Measurements from ENCODE around the gene NKAIN4.

NKAIN4 gene

DNA sequence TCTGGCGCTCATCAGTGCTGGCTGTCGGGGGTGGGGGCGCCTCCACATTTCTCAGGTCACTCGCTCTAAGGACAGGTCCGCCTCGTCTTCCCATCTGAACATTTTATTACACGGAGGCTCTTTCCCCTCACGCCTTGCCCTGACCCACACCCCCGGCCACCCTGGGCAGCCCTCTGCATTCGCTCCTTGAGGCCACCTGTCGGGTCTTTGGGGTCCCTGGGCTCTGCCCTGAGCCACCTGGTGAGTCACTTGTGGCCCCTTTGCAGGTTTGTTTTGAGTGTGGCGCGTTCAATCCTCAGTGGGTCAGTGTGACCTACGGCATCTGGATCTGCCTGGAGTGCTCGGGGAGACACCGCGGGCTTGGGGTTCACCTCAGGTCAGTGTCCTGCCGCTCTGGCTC, 21.6 kb upstream of the NKAIN4 start:
- Mint-ChIP-seq H3K4me3 (no peak overlapping the region), H3K27me3 (no peaks in the 10 kb centered on the region), H3K36me3 (ENCODE audit: insufficient read depth) (peaks cover 30% of the 10 kb centered on the region), H3K4me1 (ENCODE audit: low read depth in 2 of 2) (peaks cover 18 to 27% of the 10 kb centered on the region in 2 donors), H3K27ac (peak overlapping the region in 1 of 2 donors; percentile 46), H3K9me3 (no peaks in the 10 kb centered on the region)
- DNase-seq (no peak), ATAC-seq (replicated peaks) (no peak)

DNA sequence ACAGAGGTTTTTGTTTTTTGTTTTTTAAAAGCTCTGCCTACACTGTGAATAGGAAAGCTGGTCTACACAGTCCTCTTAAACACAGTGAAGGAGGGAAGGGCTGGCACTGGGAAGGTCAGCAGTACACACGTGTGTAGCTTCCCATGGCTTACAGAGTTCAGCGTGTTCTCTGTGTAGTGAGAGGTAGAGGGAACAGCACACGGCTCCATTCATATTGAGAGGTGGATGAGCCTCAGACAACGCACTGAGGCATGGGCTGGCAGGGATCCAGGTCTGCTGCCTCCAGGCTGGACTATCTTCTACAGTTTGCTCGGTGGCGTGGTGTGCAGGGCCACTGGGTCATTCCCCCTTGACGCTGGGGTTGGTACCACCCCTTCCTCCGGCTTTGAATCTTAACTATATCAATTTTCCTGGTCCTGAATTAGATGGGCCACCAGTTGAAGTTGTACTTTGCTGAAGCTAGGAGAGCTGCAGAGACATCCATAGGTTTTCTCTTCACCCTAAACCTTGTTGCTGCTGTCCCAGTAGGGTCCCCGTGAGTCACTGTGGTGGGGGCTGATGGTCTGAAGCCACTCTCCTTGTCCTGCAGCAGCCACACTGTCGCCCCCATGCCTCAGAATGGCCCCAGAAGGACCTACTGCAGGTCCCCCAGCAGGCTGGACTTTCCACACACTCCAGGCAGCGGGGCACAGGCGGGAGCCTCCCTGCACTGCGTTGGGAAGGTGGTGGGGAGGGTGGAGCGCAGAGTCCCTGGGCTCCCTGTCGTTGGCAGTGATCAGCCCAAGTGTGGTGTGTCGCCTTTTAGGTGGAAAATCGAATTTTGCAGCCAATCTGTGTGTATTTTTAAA, 20.3 kb upstream of the NKAIN4 start:
- Mint-ChIP-seq H3K9me3 (no peaks in the 10 kb centered on the region), H3K4me1 (ENCODE audit: low read depth in 2 of 2) (peaks cover 18 to 27% of the 10 kb centered on the region in 2 donors), H3K27me3 (no peaks in the 10 kb centered on the region), H3K4me3 (peak overlapping the region; percentile 50 to 51), H3K27ac (peak overlapping the region; percentile 91 to 94), H3K36me3 (ENCODE audit: insufficient read depth) (peaks cover 19% of the 10 kb centered on the region)
- ATAC-seq (replicated peaks) (no peak), DNase-seq (no peak)

DNA sequence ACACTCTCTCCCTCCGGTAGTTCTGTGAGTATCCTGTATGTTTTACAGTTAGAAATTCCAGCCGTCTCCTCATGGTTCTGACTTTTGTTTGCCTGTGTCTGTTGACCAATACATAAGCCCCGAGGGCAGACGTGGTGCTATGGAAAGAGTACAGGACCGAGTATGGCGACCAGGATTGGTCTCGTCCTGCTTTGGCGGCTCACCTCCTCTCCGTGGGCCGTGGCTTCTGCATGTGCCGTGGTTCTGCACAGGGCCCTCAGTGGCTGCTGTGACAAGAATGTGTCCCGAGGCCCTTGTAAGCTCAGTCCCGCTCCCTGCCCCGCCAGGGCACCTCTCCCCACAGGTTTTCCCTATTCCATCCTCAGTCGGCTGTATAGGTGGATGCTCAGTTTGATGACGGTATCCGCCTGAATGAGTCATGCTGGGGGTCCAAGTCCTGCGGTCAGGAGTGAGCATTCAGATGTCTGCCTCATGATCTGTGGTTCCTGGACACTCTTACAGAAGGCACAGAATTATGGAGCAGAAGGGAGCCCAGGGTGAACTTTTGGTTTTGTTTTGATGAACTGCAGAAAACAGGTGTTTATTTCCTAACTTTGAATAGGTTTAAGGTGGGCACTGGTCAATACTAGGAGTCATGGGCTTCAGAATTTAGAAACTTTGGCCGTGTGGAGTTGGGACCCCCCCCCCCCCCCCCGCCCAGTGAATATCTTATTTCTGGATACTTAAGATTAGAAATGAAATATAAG, 19.5 kb upstream of the NKAIN4 start:
- DNase-seq (no peak), ATAC-seq (replicated peaks) (no peak)
- Mint-ChIP-seq H3K27me3 (no peaks in the 10 kb centered on the region), H3K27ac (peak overlapping the region; percentile 91 to 94), H3K4me1 (ENCODE audit: low read depth in 2 of 2) (peaks cover 18 to 27% of the 10 kb centered on the region in 2 donors), H3K36me3 (ENCODE audit: insufficient read depth) (peaks cover 12% of the 10 kb centered on the region), H3K4me3 (peak overlapping the region; percentile 91 to 95), H3K9me3 (no peaks in the 10 kb centered on the region)

DNA sequence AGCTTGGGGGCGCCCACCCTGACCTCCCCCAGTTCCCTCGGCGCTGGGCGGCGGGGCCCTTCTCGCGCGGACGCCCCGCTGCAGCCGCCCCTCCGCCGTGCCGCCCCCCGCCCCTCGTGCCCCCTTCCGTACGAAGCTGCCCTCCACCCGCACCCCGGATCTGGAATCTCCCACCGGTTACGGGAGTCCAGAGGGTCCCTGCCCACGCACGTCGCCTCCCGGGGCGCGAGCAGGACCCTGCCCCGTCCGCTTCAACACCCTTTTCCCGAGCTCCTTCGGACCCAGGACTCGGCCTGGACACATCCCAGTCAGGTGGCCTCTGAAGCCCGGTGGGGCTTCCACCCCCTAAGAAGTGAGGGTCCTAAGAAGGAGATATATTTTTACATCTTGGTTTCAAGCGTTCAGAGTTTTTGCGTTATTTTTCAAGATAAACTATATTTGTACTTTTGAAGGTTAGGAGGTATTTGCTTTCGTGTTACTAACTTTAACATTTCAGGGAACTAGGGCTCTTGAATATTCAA, 18.9 kb upstream of the NKAIN4 start:
- H3K4me3 Mint-ChIP-seq = peak overlapping the region; percentile 91 to 95
- H3K4me1 Mint-ChIP-seq (ENCODE audit: low read depth in 2 of 2) = peaks cover 18 to 27% of the 10 kb centered on the region in 2 donors
- DNase-seq (no peak), ATAC-seq (replicated peaks) (no peak)
- H3K27me3 Mint-ChIP-seq = peaks cover 1 to 3% of the 10 kb centered on the region in 2 donors
- no peaks in the 10 kb centered on the region for H3K9me3 Mint-ChIP-seq
- H3K36me3 Mint-ChIP-seq (ENCODE audit: insufficient read depth) = peaks cover 11% of the 10 kb centered on the region
- peak overlapping the region; percentile 91 to 94 for H3K27ac Mint-ChIP-seq

DNA sequence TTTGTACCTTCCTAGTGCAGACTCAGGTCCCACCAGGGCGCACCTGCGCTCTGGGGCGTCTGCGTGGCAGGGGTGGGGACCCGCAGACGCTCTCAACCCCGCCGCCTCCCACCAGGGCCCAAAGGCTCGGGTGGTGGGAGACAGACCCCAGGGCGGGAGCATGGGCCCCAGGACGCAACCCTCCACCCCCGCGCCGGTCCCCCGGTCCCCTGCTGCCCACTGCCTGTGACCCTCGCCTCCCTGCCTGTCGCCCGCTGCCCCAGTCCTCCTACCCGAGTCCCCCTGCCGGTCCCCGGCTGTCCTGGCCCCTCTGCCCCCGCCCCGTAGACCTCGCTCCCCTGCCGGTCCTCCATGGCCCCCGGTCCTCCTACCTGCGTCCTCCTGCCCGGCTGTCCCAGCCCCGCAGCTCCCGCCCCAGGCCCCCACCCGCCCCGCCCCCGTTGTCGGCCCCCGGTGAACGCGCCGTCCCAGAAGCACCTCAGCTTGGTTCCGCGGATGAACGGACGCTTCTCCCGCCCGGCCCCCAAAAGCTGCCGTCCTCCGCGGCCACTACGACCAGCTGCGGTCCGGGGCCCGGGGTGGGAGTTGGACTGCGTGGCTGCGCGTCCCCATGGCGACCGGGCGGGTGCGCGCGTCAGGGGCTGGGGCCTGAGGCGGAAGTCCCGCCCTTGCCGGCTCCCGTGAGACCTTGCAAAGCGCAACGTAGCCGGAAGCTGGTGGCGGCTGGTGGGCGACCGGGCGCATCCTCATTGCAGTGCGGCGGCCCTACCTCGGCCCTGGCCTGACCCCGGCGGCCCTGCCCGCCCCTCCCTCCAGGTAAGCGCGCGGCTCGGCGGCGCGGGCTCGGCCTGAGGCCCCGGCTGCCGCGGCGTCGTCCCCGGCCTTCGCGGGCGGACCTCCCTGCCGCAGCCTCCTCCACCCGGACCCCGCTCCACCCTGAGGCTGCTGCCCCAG, 18.1 kb upstream of the NKAIN4 start, which contains the start of gene ARFGAP1:
ARFGAP1 (plus strand) TSS at position 709 of the 954 bp plus-strand sequence. CDS start 2,768 bp downstream, outside the sequence.
- peak; percentile 79 to 85 (median 82) for DNase-seq
- Mint-ChIP-seq H3K36me3 (ENCODE audit: insufficient read depth) (peaks cover 11% of the 10 kb centered on the region), H3K27me3 (peaks cover 9 to 10% of the 10 kb centered on the region in 2 donors), H3K9me3 (no peaks in the 10 kb centered on the region), H3K4me3 (peak within 1 kb of the TSS; percentile 91 to 95), H3K4me1 (ENCODE audit: low read depth in 2 of 2) (peaks cover 18 to 27% of the 10 kb centered on the region in 2 donors), H3K27ac (peak within 1 kb of the TSS; percentile 91 to 94)
- peak; percentile 96 for ATAC-seq (replicated peaks)

DNA sequence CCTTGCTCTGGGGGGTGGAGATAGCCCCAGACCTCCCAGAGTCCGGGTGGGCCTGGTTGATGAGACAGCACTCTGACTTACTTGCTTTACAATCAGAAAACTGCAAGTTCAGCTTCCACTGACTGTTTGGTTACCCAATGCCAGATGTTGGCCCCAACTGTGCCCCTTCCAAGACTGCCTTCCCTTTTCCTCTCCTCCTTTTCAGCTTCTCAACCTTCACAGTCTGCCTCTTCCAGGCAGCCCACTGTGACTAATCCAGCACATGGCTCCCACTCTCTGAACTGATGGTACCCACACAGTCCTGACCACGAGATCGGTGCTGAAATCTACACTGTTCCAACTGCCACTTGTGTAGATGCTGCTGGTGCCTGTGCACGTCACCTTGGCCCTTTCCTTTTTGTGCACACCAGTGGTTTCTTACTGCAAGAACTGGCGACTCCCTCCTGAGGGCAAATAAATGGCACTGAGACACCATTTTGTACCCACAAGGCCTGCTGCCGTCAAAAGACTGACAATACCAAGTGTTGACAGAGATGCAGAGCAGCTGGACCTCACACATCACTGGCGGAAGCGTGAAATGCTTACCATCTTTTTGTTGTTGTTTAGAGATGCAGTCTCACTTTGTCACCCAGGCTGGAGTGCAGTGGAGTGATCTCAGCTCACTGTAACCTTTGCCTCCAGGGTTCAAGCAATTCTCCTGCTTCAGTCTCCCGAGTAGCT, 16.5 kb upstream of the NKAIN4 start:
- Mint-ChIP-seq H3K27ac (peak overlapping the region; percentile 74 to 94), H3K27me3 (peaks cover 13 to 17% of the 10 kb centered on the region in 2 donors), H3K4me1 (ENCODE audit: low read depth in 2 of 2) (peaks cover 18 to 27% of the 10 kb centered on the region in 2 donors), H3K9me3 (no peaks in the 10 kb centered on the region), H3K36me3 (ENCODE audit: insufficient read depth) (peaks cover 4% of the 10 kb centered on the region), H3K4me3 (peak overlapping the region in 1 of 2 donors; percentile 91)
- DNase-seq (no peak), ATAC-seq (replicated peaks) (no peak)

DNA sequence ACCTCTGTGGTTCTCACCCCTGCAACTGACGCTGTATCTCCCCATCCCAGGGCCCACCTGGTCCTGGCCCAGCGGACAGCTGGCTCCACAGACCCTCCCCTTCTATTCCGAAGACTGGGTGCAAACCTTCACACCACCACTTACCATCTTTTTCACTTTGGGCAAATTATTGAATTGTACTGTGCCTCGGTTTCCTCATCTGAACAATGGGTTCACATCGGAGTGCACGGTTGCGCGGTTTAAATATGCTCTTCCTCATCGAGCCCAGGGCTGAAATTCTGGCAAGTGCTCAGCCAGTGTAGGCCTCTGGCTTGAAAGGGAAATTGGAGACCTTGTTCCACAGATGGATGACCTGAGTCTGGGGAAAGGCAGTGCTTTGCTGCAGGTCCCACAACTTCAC, 15.5 kb upstream of the NKAIN4 start:
- no peak overlapping the region for H3K4me3 Mint-ChIP-seq
- peaks cover 14 to 24% of the 10 kb centered on the region in 2 donors for H3K27me3 Mint-ChIP-seq
- peaks cover 13 to 20% of the 10 kb centered on the region in 2 donors for H3K4me1 Mint-ChIP-seq (ENCODE audit: low read depth in 2 of 2)
- H3K36me3 Mint-ChIP-seq (ENCODE audit: insufficient read depth) = peaks cover 4% of the 10 kb centered on the region
- ATAC-seq (replicated peaks) = no peak
- no peaks in the 10 kb centered on the region for H3K9me3 Mint-ChIP-seq
- no peak overlapping the region for H3K27ac Mint-ChIP-seq
- DNase-seq = no peak

DNA sequence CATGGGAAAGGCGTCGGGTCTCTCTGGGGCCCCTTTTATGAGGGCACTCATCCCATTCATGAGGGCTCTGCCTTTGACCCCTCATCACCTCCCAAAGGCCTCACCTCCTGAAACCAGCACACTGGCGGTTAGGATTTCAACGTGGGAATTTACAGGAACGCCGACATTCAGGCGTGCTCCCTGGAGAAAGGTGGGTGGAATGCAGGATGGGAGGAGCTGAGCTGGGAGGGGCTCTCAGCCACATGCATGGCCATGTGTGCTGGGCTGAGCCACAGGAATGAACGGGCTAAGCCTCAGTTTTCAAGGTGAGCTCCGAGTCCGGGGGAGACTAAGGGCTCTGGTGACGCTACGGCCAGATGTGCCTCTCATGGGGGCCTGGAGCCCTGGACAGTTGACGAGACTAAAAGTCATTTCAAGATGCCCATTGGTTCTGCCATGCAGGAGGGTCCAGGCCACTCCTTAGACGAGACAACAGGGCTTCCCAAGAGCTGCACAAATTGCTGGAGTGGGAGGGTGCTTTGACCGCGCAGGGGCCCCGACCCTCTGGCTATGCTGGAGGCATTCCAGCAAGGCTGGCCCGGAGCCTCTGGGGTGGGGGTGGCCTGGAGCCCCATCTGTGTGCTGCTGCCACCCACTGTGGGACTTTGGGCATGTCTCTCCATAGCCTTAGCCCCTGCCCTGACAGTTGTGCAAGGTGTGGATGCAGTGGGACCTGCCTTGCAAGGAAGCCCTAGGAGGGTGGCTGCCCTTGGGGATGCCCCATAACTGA, 14.6 kb upstream of the NKAIN4 start:
- peaks cover 8 to 13% of the 10 kb centered on the region in 2 donors for H3K4me1 Mint-ChIP-seq (ENCODE audit: low read depth in 2 of 2)
- no peak for ATAC-seq (replicated peaks)
- H3K27me3 Mint-ChIP-seq = peaks cover 18 to 33% of the 10 kb centered on the region in 2 donors
- no peak overlapping the region for H3K27ac Mint-ChIP-seq
- peaks cover 4% of the 10 kb centered on the region for H3K36me3 Mint-ChIP-seq (ENCODE audit: insufficient read depth)
- H3K4me3 Mint-ChIP-seq = no peak overlapping the region
- no peak for DNase-seq
- H3K9me3 Mint-ChIP-seq = no peaks in the 10 kb centered on the region

DNA sequence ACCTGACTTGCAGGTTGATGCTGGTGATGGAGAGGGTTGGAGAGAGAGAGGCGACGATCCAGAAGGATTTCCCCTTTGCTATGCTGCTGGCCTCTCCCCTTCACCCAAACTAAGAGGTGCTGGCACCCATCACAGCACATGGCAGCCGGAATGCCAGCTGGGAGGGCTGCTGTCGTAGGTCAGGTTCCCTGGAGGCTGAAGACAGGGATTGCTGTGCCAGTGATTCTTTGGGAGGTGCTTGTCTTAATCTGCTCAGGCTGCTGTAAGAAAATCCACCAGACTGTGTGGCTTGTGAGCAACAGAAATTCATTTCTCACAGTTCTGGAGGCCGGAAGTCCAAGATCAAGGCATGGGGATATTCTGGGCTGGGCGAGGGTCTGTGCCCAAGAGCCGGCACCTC, 14.0 kb upstream of the NKAIN4 start:
- no peak for DNase-seq
- Mint-ChIP-seq H3K27ac (no peak overlapping the region), H3K4me3 (no peak overlapping the region), H3K36me3 (ENCODE audit: insufficient read depth) (peaks cover 3% of the 10 kb centered on the region), H3K4me1 (ENCODE audit: low read depth in 2 of 2) (peaks cover 3 to 9% of the 10 kb centered on the region in 2 donors), H3K9me3 (no peaks in the 10 kb centered on the region), H3K27me3 (peaks cover 18 to 39% of the 10 kb centered on the region in 2 donors)
- no peak for ATAC-seq (replicated peaks)

DNA sequence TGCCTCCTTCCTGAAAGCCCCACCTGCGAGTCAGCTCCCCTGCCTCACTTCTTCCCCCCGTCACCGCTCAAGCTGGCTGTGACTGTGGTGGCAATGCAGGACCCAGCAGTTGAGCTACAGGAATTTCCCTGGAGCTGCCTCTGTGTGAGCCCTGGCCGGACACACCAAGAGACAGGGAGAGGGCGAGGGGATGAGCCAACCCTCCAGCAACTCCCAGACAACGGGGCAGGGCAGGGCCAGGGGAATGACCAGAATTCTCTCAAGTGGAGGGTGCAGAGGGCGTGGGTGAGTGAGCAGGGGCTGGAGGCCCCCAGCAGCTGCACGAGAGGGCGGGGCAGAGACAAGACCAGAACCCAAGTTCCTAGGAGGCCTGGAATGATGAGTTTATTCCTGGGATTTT, 13.4 kb upstream of the NKAIN4 start:
- no peaks in the 10 kb centered on the region for H3K9me3 Mint-ChIP-seq
- no peak overlapping the region for H3K4me3 Mint-ChIP-seq
- ATAC-seq (replicated peaks) = no peak
- no peak for DNase-seq
- H3K27me3 Mint-ChIP-seq = peaks cover 18 to 45% of the 10 kb centered on the region in 2 donors
- no peak overlapping the region for H3K27ac Mint-ChIP-seq
- H3K4me1 Mint-ChIP-seq (ENCODE audit: low read depth in 2 of 2) = peaks cover 3 to 9% of the 10 kb centered on the region in 2 donors
- H3K36me3 Mint-ChIP-seq (ENCODE audit: insufficient read depth) = no peaks in the 10 kb centered on the region

DNA sequence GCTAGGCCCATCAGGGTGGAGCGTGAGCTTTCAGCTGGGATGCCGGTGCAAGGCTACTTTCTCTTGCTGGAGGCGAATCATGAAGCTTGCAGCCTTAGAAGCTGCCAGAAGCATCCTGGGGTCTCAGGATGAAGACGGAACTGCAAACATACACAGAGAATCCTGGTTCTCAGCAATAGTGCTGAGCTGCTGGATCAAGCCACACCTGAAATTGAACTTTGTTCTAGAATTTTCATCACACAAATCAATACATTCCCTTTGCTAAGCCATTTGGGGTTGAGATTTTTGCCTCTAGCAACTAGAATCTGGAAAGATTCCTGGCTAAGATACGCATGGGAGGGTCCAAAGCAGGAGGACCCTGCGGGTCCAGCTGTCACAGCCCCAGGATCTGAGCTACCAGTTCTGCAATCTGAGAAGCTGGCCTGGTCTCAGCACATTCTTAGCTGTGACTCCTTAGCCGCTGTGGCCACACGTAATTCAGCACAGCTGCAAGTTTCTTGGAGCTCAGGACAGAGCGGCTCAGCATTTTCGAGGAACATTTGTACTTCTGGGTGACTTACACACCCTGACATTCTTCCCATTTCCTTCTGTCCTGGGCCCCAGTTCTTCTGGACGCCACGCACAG, 11.7 kb upstream of the NKAIN4 start:
- no peak for ATAC-seq (replicated peaks)

More for the DNA sequence above, 11.7 kb upstream of the NKAIN4 start:
- no peak for DNase-seq
- H3K27me3 Mint-ChIP-seq = peaks cover 18 to 57% of the 10 kb centered on the region in 2 donors
- H3K27ac Mint-ChIP-seq = no peak overlapping the region
- H3K9me3 Mint-ChIP-seq = no peaks in the 10 kb centered on the region
- H3K4me1 Mint-ChIP-seq (ENCODE audit: low read depth in 2 of 2) = peaks cover 4 to 5% of the 10 kb centered on the region in 2 donors
- H3K36me3 Mint-ChIP-seq (ENCODE audit: insufficient read depth) = no peaks in the 10 kb centered on the region
- H3K4me3 Mint-ChIP-seq = no peak overlapping the region

All from effector memory CD8-positive, alpha-beta T cell (primary cell).